GM19035 (cell line): ENCODE measurements around the gene RNF220.

Experiments used
- ATAC-seq: cut with Tn5 transposase; IDR thresholded peaks from one replicate; pipeline ENCODE4 v1.9.1; 2021; ENCODE audit not compliant: unreplicated experiment

The RNF220 gene

GRCh38 chr1:44631647-44632539 lies 226.8 kb downstream of the RNF220 start:
- ATAC-seq, result peak; percentile 70

- ATAC-seq, result no peak
These were observed 227.5 kb downstream of the RNF220 start for GRCh38 chr1:44632598-44632997.

GRCh38 chr1:44634606-44635189 lies 229.6 kb downstream of the RNF220 start:
- ATAC-seq, result no peak

DNA sequence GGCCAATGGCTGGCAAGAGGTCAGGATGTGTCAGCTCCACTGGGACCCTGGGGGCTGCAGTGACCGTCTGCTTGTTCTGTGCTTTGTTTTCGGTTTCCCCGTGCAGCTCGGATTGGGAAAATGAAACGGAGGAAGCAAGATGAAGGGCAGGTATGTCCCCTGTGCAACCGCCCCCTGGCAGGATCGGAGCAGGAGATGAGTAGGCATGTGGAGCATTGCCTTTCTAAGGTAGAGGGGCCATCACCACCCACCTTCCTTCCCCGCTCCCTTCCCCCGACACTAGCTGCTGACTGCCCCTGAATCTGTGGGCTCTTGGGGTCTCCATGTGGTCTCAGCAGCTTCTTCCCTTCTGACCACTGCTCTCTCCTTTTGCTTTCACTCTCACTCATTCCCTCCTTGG lies 230.4 kb downstream of the RNF220 start:
- no peak for ATAC-seq

- ATAC-seq, result no peak
These were observed 231.1 kb downstream of the RNF220 start for GRCh38 chr1:44636083-44636687.

GRCh38 chr1:44636688-44637598 lies 231.9 kb downstream of the RNF220 start:
- ATAC-seq, result no peak

- ATAC-seq, result no peak
These were observed 232.8 kb downstream of the RNF220 start for GRCh38 chr1:44637702-44638411.

DNA sequence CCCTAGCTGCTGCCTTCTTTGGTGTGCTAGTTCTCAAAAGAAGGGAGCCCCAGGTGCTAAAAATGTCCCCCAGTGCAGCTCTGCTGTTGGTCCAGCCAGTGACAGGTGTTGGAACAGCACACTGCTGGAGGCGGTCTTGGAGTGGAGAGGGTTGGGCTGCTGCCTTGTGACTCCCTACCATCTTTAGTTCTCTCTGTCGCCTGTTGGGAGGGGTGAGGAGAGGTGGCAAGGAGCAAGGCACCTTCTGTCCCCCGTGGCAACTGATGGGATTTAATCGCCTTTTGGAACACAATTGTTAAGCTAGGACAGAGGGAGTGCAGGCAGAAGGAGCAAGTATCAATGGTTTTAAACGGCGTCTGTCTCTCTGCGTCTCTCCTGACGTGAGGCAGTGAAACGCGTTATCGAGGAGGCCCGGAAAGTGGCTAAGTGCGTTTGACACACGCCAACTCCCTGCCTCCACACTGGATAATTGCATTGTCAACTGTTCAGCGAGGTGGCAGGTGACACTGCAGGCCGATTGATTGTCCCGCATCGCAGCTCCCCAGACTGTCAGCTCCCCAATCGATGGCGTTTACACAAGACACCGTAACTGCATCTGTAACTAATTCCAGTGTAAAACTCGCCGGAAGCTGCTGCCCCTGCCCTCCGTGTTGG lies 235.3 kb downstream of the RNF220 start:
- ATAC-seq, result no peak

- no peak for ATAC-seq
These were observed 236.4 kb downstream of the RNF220 start for GRCh38 chr1:44641126-44642102.

DNA sequence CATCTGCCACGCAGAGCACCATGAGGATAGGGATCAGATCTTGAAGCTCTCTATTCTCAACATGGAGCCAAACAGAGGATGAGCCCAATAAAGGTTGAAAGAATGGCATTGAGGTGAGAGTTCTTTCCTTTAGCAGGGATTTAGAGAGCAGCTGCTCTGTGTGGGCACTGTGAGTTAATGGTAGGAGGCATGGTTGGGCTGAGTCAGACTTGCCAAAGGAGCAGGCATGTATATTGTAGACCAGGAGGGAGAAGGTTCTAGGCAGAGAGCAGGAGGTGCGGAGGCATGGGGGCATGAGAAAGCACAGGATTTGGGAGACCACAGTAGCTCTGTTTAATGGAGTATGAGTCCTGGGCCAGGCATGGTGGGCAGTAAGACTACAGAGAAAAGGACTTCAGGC lies 237.2 kb downstream of the RNF220 start:
- ATAC-seq, result no peak

DNA sequence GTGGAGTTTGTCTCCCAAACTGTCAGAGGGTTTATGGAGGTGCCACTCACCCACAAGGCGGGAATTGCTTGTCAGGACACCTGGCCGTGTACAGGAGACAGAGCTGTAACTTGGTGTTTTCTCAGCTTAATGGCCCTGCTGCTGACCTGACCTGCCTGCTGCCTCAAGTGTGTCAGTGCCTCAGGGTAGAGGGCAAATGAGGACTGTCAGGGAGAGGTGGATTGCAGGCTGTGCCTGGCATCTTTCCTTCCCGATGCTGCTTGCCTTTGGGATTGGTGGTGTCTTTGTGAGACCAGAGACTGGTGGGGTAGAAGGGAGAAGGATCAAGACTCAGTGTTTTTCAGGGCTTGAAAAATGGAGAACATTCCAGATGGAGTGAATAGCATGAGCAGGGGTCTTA lies 237.9 kb downstream of the RNF220 start:
- no peak for ATAC-seq

DNA sequence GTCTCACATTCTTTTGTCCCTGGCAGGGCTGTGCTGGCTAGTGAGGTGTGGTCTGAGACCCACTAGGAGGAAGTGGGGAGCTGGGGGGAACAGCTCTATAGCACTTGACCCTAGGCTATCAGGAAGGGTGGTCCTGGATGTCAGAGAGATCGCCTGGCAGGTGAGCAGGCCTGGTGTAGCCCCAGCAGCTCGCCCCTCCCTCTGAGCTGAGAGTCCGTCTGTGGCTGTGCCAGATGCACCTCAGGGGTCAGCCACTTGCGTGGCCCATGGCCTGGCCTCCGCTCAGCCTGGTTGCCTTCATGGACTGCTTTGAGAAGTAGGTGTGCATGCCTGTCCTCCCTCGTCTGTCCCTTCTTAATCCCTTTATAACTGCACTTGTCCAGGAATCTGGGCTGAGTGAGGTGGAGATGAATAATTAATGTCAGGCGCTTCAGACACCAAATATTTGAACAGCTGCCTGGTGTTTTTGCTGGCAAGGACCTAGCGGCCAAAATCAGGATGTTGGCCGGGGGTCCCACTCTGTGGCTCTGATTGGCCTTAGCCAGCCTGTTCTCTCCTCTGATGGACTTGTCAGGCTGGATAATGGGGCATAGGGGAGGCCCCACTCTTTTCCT lies 238.8 kb downstream of the RNF220 start:
- ATAC-seq, result no peak

- ATAC-seq, result no peak
These were observed 239.8 kb downstream of the RNF220 start for GRCh38 chr1:44644806-44645205.

DNA sequence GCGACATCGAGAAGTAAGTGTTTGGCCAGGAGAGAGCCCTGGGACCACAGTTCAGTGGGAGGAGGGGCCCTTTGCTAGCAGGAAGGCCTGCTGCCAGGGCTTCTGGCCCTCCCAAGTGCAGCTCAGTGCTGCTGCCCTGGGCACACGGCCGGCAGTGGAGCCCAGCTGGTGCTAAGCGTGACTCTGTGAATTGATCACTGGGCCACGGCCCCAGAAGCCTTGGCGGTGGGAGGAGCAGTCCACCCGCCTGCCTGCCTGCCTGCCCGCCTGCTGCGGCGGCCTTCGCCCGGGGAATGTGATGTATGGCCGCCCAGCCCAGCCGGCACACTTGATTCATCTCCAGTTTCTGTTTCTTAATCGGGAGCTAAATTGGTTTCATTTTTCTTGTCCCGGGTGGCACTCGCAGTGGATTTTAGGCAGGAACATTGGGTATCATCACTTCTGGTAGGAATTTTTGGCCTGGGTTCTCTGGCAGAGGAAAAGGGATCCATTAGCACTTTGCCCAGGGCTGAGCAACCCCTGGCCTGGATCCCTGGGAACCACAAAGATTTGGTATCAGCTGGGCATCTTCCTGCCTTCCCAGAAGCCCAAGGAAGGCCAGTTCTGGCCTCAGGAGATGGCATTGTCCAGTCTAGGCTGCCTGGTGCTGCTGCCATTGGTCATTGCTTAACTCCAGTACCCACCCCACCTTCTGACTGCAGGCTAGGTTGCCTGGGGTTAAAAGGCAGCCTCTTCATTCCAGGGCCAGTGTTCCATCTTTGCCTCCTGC lies 240.6 kb downstream of the RNF220 start:
- no peak for ATAC-seq

- no peak for ATAC-seq
These were observed 241.4 kb downstream of the RNF220 start for GRCh38 chr1:44646261-44647110.

DNA sequence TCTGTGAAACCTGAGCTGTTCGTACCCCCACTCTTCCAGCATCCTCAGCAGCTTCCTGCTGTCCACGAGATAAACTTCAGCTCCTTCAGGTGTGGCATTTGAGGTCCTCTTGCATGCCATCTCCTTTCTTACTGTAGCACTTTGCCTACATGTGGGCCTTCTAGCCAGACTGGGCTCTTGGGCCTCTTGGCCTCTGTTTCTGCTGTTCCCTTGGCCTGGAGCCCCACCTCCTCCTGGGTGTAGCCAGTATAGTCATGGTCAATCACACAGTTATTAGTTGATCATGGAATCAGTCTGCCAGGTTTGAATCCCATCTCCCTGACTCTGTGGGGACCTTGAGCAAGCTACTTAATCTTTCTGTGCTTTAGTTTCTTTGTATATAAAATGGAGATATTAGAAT lies 242.8 kb downstream of the RNF220 start:
- no peak for ATAC-seq
